Measurements from ENCODE around the gene CAPN14.

DNA sequence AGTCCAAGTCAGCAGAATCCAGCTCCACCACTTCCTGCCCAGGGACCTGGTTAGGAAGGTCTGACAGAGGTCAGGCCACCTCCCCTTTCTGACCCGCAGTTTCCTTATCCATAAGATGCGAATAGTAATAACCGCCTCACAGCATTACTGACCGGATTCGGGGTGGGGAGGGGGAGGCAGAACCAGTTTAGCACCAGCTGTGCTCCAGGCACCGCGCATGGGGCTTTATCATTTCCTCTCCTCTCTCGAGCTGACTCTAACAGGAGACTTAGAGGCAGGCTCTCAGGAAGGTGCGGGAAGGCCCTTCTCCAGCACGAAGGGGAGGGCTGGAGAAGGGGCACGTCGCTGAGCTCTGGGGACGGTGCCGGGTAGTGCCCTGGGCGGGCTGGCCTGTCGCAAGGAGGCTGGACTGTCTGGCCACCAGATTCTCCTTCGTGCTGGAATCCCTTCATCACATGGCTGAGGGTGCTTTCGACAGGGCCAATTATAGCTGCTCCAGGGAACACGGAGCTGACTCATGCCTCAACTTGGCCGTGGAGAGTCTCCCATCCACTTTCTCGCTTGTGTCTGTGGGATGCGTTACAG, 22.4 kb upstream of the CAPN14 start:
- TF ChIP-seq, protein P1, sequence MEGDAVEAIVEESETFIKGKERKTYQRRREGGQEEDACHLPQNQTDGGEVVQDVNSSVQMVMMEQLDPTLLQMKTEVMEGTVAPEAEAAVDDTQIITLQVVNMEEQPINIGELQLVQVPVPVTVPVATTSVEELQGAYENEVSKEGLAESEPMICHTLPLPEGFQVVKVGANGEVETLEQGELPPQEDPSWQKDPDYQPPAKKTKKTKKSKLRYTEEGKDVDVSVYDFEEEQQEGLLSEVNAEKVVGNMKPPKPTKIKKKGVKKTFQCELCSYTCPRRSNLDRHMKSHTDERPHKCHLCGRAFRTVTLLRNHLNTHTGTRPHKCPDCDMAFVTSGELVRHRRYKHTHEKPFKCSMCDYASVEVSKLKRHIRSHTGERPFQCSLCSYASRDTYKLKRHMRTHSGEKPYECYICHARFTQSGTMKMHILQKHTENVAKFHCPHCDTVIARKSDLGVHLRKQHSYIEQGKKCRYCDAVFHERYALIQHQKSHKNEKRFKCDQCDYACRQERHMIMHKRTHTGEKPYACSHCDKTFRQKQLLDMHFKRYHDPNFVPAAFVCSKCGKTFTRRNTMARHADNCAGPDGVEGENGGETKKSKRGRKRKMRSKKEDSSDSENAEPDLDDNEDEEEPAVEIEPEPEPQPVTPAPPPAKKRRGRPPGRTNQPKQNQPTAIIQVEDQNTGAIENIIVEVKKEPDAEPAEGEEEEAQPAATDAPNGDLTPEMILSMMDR (conservative IDR thresholded peaks at IDR 0.05; ENCODE audit: low read depth, low read length) = no peak
- no peak for TF ChIP-seq EZH2 (IDR thresholded peaks at IDR 0.05; ENCODE audit: borderline replicate concordance, low read depth, low read length, poor library complexity, severe bottlenecking)
